ENCODE results near the gene TTC3. TPM values are rescaled to one million over a fixed set of nuclear protein-coding genes. Genes with fewer than 3 reads are reported as not detected.

Gene TTC3
- total and polyA plus RNA-seq, 9 of the 15 experiments (the other 6 are each of a cell fraction or from before 2014, with no cell fraction given) = 17.5 to 92.0 (median 59.5) TPM

DNA sequence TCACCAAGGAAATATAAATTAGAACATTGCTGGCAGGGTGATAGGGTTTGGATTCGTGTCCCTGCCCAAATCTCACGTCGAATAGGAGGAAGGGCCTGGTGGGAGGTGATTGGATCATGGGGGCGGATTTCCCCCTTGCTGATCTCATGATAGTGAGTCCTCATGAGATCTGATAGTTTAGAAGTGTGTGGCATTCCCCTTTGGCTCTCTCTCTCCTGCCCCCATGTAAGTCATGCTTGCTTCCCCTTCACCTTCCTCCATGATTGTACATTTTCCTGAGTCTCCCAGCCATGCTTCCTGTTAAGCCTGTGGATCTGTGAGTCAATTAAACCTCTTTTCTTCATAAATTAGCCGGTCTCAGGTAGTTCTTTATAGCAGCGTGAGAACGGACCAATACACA, 133.4 kb downstream of the TTC3 start:
- no peak for DNase-seq (ENCODE audit: extremely low read depth in 1 of 4, low spot score in 3 of 4)
- H3K36me3 ChIP-seq (ENCODE audit: control insufficient read depth, insufficient read depth, low read length) = peaks cover 16% of the 10 kb centered on the region; the same call in 1 of the 3 replicates
- BruUV-seq (replicated peaks) = no TSS peak
- ChIA-PET CTCF (ENCODE audit: low intra/inter-chr PET ratio) (no interaction called here), POLR2A (no interaction called here)
- no peak overlapping the region for H3K4me2 ChIP-seq (ENCODE audit: insufficient read depth, low read length)
- H3K9me3 ChIP-seq (replicated peaks; ENCODE audit: control insufficient read depth, insufficient read depth, low read depth, low read length) = no peaks in the 10 kb centered on the region
- in situ Hi-C loops (cut with MboI) (no loop called here), intact Hi-C loops (cut with micrococcal nuclease) (no loop called here)
- H3K79me2 ChIP-seq (ENCODE audit: control insufficient read depth, insufficient read depth, low read length) = no peaks in the 10 kb centered on the region
- 83% methylated on average over 7 of the region's 7 CpGs for WGBS (ENCODE audit: insufficient coverage, low coverage, missing lambda C conversion rate)
- no peak for TF ChIP-seq MCM3 (IDR thresholded peaks at IDR 0.05)
- TF ChIP-seq, protein P1, sequence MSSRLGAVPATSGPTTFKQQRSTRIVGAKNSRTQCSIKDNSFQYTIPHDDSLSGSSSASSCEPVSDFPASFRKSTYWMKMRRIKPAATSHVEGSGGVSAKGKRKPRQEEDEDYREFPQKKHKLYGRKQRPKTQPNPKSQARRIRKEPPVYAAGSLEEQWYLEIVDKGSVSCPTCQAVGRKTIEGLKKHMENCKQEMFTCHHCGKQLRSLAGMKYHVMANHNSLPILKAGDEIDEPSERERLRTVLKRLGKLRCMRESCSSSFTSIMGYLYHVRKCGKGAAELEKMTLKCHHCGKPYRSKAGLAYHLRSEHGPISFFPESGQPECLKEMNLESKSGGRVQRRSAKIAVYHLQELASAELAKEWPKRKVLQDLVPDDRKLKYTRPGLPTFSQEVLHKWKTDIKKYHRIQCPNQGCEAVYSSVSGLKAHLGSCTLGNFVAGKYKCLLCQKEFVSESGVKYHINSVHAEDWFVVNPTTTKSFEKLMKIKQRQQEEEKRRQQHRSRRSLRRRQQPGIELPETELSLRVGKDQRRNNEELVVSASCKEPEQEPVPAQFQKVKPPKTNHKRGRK (tag; IDR thresholded peaks at IDR 0.05) = no peak
- no peak for ATAC-seq
- H3K4me3 ChIP-seq = no peak overlapping the region
- H3K9me1 ChIP-seq (ENCODE audit: control insufficient read depth, insufficient read depth, low read length) = no peaks in the 10 kb centered on the region
- no peak overlapping the region for H2AFZ ChIP-seq (ENCODE audit: low read depth, low read length)
- no peak for FAIRE-seq
- no peaks in the 10 kb centered on the region for H3K27me3 ChIP-seq (ENCODE audit: control insufficient read depth in 2 of 2, insufficient read depth in 2 of 2, low read length in 2 of 2)
- no peak overlapping the region for H3K27ac ChIP-seq (ENCODE audit: extremely low read depth, low read depth, low read length)
- H4K20me1 ChIP-seq (replicated peaks; ENCODE audit: control insufficient read depth, insufficient read depth, low read length) = no peaks in the 10 kb centered on the region
- peaks cover 12 to 20% of the 10 kb centered on the region in 2 experiments; a peak in 4 of 5 replicates for H3K4me1 ChIP-seq (replicated peaks in 1 of 2; ENCODE audit: control insufficient read depth in 2 of 2, insufficient read depth in 2 of 2, low read length in 2 of 2)
- no peak overlapping the region for H3K9ac ChIP-seq (ENCODE audit: insufficient read depth in 1 of 2, low read depth in 2 of 2, low read length in 2 of 2)

DNA sequence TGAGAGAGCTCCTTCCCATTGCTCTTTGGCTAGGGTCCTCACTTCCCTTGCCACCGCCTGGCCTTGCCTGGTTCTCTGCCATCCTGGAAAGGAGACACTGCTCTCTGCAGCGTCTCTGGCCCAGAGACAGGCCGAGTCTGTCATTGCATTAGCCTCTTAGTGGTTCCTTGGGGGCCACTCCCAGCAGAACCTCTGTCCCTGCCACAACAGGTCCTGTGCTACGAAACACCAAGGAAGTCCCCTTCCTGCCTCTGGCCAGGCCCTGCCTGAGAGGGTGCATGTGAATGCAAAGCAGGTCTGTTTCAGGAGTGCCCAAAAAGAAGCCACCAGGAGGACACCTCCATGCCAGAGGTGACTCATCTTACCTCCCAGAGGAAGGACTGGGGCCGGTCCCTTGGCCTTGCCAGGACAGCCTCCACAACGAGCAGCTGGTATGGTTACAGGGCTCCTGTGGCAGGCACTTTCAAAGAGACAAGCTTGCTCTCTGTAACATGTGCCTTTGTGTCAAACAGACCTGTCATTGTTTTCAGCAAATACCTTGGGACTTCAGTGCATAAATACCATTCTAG, 134.5 kb downstream of the TTC3 start:
- Histone ChIP-seq H4K20me1 (replicated peaks; ENCODE audit: control insufficient read depth, insufficient read depth, low read length) (no peaks in the 10 kb centered on the region), H3K27me3 (ENCODE audit: control insufficient read depth in 2 of 2, insufficient read depth in 2 of 2, low read length in 2 of 2) (no peaks in the 10 kb centered on the region), H2AFZ (ENCODE audit: low read depth, low read length) (peak overlapping the region; percentile 85), H3K36me3 (ENCODE audit: control insufficient read depth, insufficient read depth, low read length) (peaks cover 6% of the 10 kb centered on the region; the same call in 1 of the 3 replicates), H3K9ac (ENCODE audit: insufficient read depth in 1 of 2, low read depth in 2 of 2, low read length in 2 of 2) (peak overlapping the region; percentile 44 to 72), H3K9me1 (ENCODE audit: control insufficient read depth, insufficient read depth, low read length) (no peaks in the 10 kb centered on the region), H3K4me1 (replicated peaks in 1 of 2; ENCODE audit: control insufficient read depth in 2 of 2, insufficient read depth in 2 of 2, low read length in 2 of 2) (peaks cover 12 to 20% of the 10 kb centered on the region in 2 experiments; a peak in 4 of 5 replicates), H3K4me2 (ENCODE audit: insufficient read depth, low read length) (peak overlapping the region; percentile 58), H3K27ac (ENCODE audit: extremely low read depth, low read depth, low read length) (peak overlapping the region; percentile 53; the same call in 2 of the 3 replicates), H3K9me3 (replicated peaks; ENCODE audit: control insufficient read depth, insufficient read depth, low read depth, low read length) (no peaks in the 10 kb centered on the region), H3K4me3 (no peak overlapping the region), H3K79me2 (ENCODE audit: control insufficient read depth, insufficient read depth, low read length) (no peaks in the 10 kb centered on the region)
- intact Hi-C loops (cut with micrococcal nuclease) (no loop called here), in situ Hi-C loops (cut with MboI) (no loop called here)
- ATAC-seq = peak; percentile 42
- DNase-seq (ENCODE audit: extremely low read depth in 1 of 4, low spot score in 3 of 4) = no peak
- CTCF ChIA-PET (ENCODE audit: low intra/inter-chr PET ratio) = interaction anchor here (0.6 kb wide), 1 partner anchor 13 kb away, joined by 3 read pairs; no protein-coding TSS in a partner anchor
- BruUV-seq (replicated peaks) = no TSS peak
- FAIRE-seq = peak; percentile 6
- TF ChIP-seq CHD2 (IDR thresholded peaks at IDR 0.05; ENCODE audit: low read depth, low read length) (no peak), ZFP36 (IDR thresholded peaks at IDR 0.05; ENCODE audit: low read depth, low read length, partially characterized antibody) (no peak), ZKSCAN1 (IDR thresholded peaks at IDR 0.05; ENCODE audit: low read depth, low read length) (no peak), RNF2 (IDR thresholded peaks at IDR 0.05) (no peak), NR1H2 (CRISPR knock-in tag; IDR thresholded peaks at IDR 0.05) (0 out of 2 replicates have a peak, but pooled peaks have one; percentile 45)
- TF ChIP-seq, protein P2, sequence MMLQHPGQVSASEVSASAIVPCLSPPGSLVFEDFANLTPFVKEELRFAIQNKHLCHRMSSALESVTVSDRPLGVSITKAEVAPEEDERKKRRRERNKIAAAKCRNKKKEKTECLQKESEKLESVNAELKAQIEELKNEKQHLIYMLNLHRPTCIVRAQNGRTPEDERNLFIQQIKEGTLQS (IDR thresholded peaks at IDR 0.05) = 0 out of 2 replicates have a peak, but pooled peaks have one; percentile 37
- TF ChIP-seq, protein P2 (CRISPR knock-in tag; conservative IDR thresholded peaks at IDR 0.05) = no peak
- WGBS (ENCODE audit: insufficient coverage, low coverage, missing lambda C conversion rate) = 69% methylated on average over 6 of the region's 6 CpGs
- POLR2A ChIA-PET = interaction anchor here (1.2 to 1.7 kb wide), 3 partner anchors 10 to 158 kb away, joined by 4 to 9 read pairs (median 5); partner anchors contain the start of genes DYRK1A and VPS26C
